Measurements from ENCODE around the gene SECISBP2L. TPM values are rescaled to one million over a fixed set of nuclear protein-coding genes. Genes with fewer than 3 reads are reported as not detected.

The SECISBP2L gene
- total and polyA plus RNA-seq, 2 donors (not counting 3 experiments of a cell fraction or from before 2014, with no cell fraction given): 23.1 to 52.3 TPM

GRCh38 chr15:48984021-48984710 lies 62.1 kb downstream of the SECISBP2L start:
- no peak for DNase-seq (ENCODE audit: low read depth, low spot score)
- H3K9me1 ChIP-seq (replicated peaks; ENCODE audit: control insufficient read depth, extremely low read depth, insufficient read depth, low read length): no peaks in the 10 kb centered on the region
- H3K9ac ChIP-seq (replicated peaks; ENCODE audit: extremely low read depth, insufficient read depth, low read length): no peak overlapping the region
- no peaks in the 10 kb centered on the region for H4K20me1 ChIP-seq (replicated peaks; ENCODE audit: control insufficient read depth, extremely low read depth, insufficient read depth, low read length)
- no peak overlapping the region for H3K27ac ChIP-seq (ENCODE audit: insufficient read depth, low read depth, low read length)
- H3K4me2 ChIP-seq (ENCODE audit: insufficient read depth, low read length): no peak overlapping the region
- ChIA-PET POLR2A (no interaction called here), CTCF (interaction anchor here (1.0 to 4.3 kb wide), 4 partner anchors 9 to 162 kb away, joined by 3 to 33 read pairs (median 6); no protein-coding TSS in a partner anchor)
- peaks cover 5 to 9% of the 10 kb centered on the region in 2 experiments for H3K27me3 ChIP-seq (ENCODE audit: control insufficient read depth in 2 of 2, insufficient read depth in 2 of 2, low read length in 2 of 2)
- no peak overlapping the region for H3K4me3 ChIP-seq (replicated peaks in 1 of 3; ENCODE audit: insufficient read depth in 1 of 3, low read depth in 1 of 3, low read length in 3 of 3)
- no TSS peak for BruUV-seq (replicated peaks)
- TF ChIP-seq POLR2AphosphoS5 (IDR thresholded peaks at IDR 0.05; ENCODE audit: insufficient read depth, low read depth, low read length) (no peak), MYC (IDR thresholded peaks at IDR 0.05; ENCODE audit: low read depth, low read length) (no peak), GATA2 (IDR thresholded peaks at IDR 0.05; ENCODE audit: insufficient read depth, insufficient read length, low read depth, low read length) (no peak), JUN (IDR thresholded peaks at IDR 0.05; ENCODE audit: borderline replicate concordance, insufficient read depth, insufficient read length, low read depth) (no peak), FOS (IDR thresholded peaks at IDR 0.05; ENCODE audit: borderline replicate concordance, insufficient read depth, low read length) (no peak), EZH2 (IDR thresholded peaks at IDR 0.05; ENCODE audit: borderline replicate concordance, low read depth, low read length, severe bottlenecking) (no peak), POLR2A (IDR thresholded peaks at IDR 0.05; ENCODE audit: low read depth, low read length) (no peak)
- TF ChIP-seq, protein P1, sequence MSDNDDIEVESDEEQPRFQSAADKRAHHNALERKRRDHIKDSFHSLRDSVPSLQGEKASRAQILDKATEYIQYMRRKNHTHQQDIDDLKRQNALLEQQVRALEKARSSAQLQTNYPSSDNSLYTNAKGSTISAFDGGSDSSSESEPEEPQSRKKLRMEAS (IDR thresholded peaks at IDR 0.05; ENCODE audit: insufficient read depth, insufficient read length): no peak
- TF ChIP-seq, protein P2, sequence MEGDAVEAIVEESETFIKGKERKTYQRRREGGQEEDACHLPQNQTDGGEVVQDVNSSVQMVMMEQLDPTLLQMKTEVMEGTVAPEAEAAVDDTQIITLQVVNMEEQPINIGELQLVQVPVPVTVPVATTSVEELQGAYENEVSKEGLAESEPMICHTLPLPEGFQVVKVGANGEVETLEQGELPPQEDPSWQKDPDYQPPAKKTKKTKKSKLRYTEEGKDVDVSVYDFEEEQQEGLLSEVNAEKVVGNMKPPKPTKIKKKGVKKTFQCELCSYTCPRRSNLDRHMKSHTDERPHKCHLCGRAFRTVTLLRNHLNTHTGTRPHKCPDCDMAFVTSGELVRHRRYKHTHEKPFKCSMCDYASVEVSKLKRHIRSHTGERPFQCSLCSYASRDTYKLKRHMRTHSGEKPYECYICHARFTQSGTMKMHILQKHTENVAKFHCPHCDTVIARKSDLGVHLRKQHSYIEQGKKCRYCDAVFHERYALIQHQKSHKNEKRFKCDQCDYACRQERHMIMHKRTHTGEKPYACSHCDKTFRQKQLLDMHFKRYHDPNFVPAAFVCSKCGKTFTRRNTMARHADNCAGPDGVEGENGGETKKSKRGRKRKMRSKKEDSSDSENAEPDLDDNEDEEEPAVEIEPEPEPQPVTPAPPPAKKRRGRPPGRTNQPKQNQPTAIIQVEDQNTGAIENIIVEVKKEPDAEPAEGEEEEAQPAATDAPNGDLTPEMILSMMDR (IDR thresholded peaks at IDR 0.05; ENCODE audit: extremely low read depth in 1 of 2, insufficient read depth in 1 of 2, low read depth in 1 of 2, low read length in 2 of 2): no peak
- dilution Hi-C loops (cut with MboI; ENCODE audit: extremely low pct_ligation_motif_present, low sequenced_read_pairs) (no loop called here), intact Hi-C loops (cut with micrococcal nuclease) (no loop called here)
- no peaks in the 10 kb centered on the region for H3K4me1 ChIP-seq (ENCODE audit: control insufficient read depth, extremely low read depth, insufficient read depth, low read length)
- H3K9me3 ChIP-seq (replicated peaks; ENCODE audit: control insufficient read depth, insufficient read depth, low read length): no peaks in the 10 kb centered on the region
- FAIRE-seq: no peak
- H3K79me2 ChIP-seq (ENCODE audit: control insufficient read depth, insufficient read depth, low read length): no peaks in the 10 kb centered on the region
- H3K36me3 ChIP-seq (ENCODE audit: control insufficient read depth in 2 of 2, extremely low read depth in 1 of 2, insufficient read depth in 2 of 2, low read length in 2 of 2): no peaks in the 10 kb centered on the region
- no peak overlapping the region for H2AFZ ChIP-seq (ENCODE audit: low read depth, low read length)

All from endothelial cell of umbilical vein (primary cell).